MM.1S (cell line): ENCODE results near the gene RABGAP1L.

Experiments used
- CTCF ChIP-seq: fragments of 300-600 bp; sonication (generic); IDR thresholded peaks from 2 replicates; pipeline ENCODE4 v1.5.1; 2016; ENCODE audit warnings: antibody characterized with exemption, low read length, mixed read lengths
- EZH2 ChIP-seq: fragments of 300-600 bp; sonication (generic); optimal IDR thresholded peaks from 2 replicates; pipeline ENCODE3; 2017; ENCODE audit warnings: low read depth, mild to moderate bottlenecking, antibody characterized with exemption, low read length, mixed read lengths
- EZH2phosphoT487 ChIP-seq: fragments of 300-600 bp; sonication (generic); IDR thresholded peaks from 2 replicates; pipeline ENCODE4 v1.6.1; 2018; ENCODE audit warnings: antibody characterized with exemption, low read length

- TF ChIP-seq CTCF (no peak), EZH2 (no peak), EZH2phosphoT487 (no peak)
These were observed 234.6 kb downstream of the RABGAP1L start for GRCh38 chr1:174393885-174394284.
